CD8-positive, alpha-beta memory T cell (primary cell): ENCODE results near the gene PRRX2. TPM values are rescaled to one million over a fixed set of nuclear protein-coding genes. Genes with fewer than 3 reads are reported as not detected.
"Not testable (repeated sequence)": the region's sequence is repeated elsewhere in the genome, so short reads cannot be mapped to it uniquely, and the experiment has no call there.

Source experiments
- CTCF ChIA-PET: fragments of 350-600 bp; sonication (Branson Sonifier 250); formaldehyde crosslinking; loops from one replicate; lab custom pipeline; 2021; ENCODE audit warnings: antibody characterized with exemption; lab: Charles Lee
- POLR2A ChIA-PET: fragments of 350-600 bp; sonication (Branson Sonifier 250); formaldehyde crosslinking; loops from one replicate; lab custom pipeline; 2021; ENCODE audit warnings: antibody characterized with exemption; lab: Charles Lee
- DNase-seq, 5 donors: peaks; one replicate each; pipeline versions ENCODE4 v3.0.0 to v3.0.0-alpha.2; 2020 to 2022; ENCODE audit warnings: mixed read lengths in 1 of 5
- H3K27ac ChIP-seq: one replicate; pipeline ENCODE4 v1.7.0; 2013; ENCODE audit warnings: low read depth, mild to moderate bottlenecking, low read length, moderate library complexity
- H3K27me3 ChIP-seq: 2 replicates; pipeline ENCODE4 v1.7.0; 2013; ENCODE audit warnings: low read length, mild to moderate bottlenecking; ENCODE audit not compliant: insufficient read depth, poor library complexity, severe bottlenecking
- H3K36me3 ChIP-seq: 2 replicates; pipeline ENCODE4 v1.7.0; 2013; ENCODE audit warnings: mild to moderate bottlenecking, low read length, moderate library complexity; ENCODE audit not compliant: insufficient read depth
- H3K4me1 ChIP-seq: 2 replicates; pipeline ENCODE4 v1.7.0; 2013; ENCODE audit warnings: mild to moderate bottlenecking, low read length, moderate library complexity; ENCODE audit not compliant: insufficient read depth
- H3K4me3 ChIP-seq: 2 replicates; pipeline ENCODE4 v1.7.0; 2013; ENCODE audit warnings: mild to moderate bottlenecking, low read length
- H3K9me3 ChIP-seq: 2 replicates; pipeline ENCODE4 v1.7.0; 2013; ENCODE audit warnings: mild to moderate bottlenecking, low read length
- H3K27ac Mint-ChIP-seq, 8 donors: one replicate each; pipeline ENCODE4 v1.8.0; 2020 to 2021; ENCODE audit warnings: mixed read lengths in 8 of 8, mild to moderate bottlenecking in 6 of 8, inconsistent platforms in 3 of 8, moderate library complexity in 3 of 8
- H3K27me3 Mint-ChIP-seq, 2 donors: one replicate each; pipeline ENCODE4 v1.8.0; 2020 to 2021; ENCODE audit warnings: mixed read lengths in 2 of 2, mild to moderate bottlenecking in 1 of 2, moderate library complexity in 1 of 2
- H3K36me3 Mint-ChIP-seq, 3 donors: one replicate each; pipeline ENCODE4 v1.8.0; 2020 to 2021; ENCODE audit warnings: mixed read lengths in 3 of 3, inconsistent platforms in 1 of 3, mild to moderate bottlenecking in 1 of 3
- H3K4me1 Mint-ChIP-seq, 3 donors: one replicate each; pipeline ENCODE4 v1.8.0; 2020 to 2021; ENCODE audit warnings: mixed read lengths in 3 of 3, inconsistent platforms in 1 of 3, mild to moderate bottlenecking in 1 of 3
- H3K4me3 Mint-ChIP-seq, 7 donors: one replicate each; pipeline ENCODE4 v1.8.0; 2020 to 2021; ENCODE audit warnings: mixed read lengths in 7 of 7, mild to moderate bottlenecking in 6 of 7, moderate library complexity in 4 of 7, inconsistent platforms in 2 of 7
- H3K9me3 Mint-ChIP-seq, 5 donors: one replicate each; pipeline ENCODE4 v1.8.0; 2020 to 2022; ENCODE audit warnings: mixed read lengths in 5 of 5, mild to moderate bottlenecking in 3 of 5, moderate library complexity in 2 of 5, inconsistent platforms in 1 of 5
- polyA plus RNA-seq: library from polyadenylated mRNA; unstranded; fragments of 300-500 nt; fragmentation: Illumina TruSeq; gene quantifications from one replicate; pipeline ENCODE4 v1.2.3, GENCODE V29; 2021
- total RNA-seq, 2 experiments: library from RNA; stranded (reverse); gene quantifications; one replicate each; pipeline ENCODE4 v1.2.3, GENCODE V29; 2021

PRRX2 gene
- total and polyA plus RNA-seq, 3 experiments from 2014 or later, result 0.35 to 0.66 TPM; not detected in 1

- H3K4me3 ChIP-seq, H3K27me3 ChIP-seq, POLR2A ChIA-PET, H3K4me3 Mint-ChIP-seq, DNase-seq, H3K9me3 ChIP-seq, H3K36me3 Mint-ChIP-seq, H3K27ac ChIP-seq, H3K36me3 ChIP-seq, H3K4me1 ChIP-seq, H3K27ac Mint-ChIP-seq, H3K9me3 Mint-ChIP-seq, H3K4me1 Mint-ChIP-seq: not testable (repeated sequence)
- CTCF ChIA-PET, result interaction anchor here (1.1 kb wide), 2 partner anchors 11 to 42 kb away, joined by 3 to 6 read pairs; no protein-coding TSS in a partner anchor
- H3K27me3 Mint-ChIP-seq, result peaks cover 2 to 11% of the 10 kb centered on the region in 2 donors
Observed at GRCh38 chr9:129749052-129749451, 83.6 kb downstream of the PRRX2 start.

DNA sequence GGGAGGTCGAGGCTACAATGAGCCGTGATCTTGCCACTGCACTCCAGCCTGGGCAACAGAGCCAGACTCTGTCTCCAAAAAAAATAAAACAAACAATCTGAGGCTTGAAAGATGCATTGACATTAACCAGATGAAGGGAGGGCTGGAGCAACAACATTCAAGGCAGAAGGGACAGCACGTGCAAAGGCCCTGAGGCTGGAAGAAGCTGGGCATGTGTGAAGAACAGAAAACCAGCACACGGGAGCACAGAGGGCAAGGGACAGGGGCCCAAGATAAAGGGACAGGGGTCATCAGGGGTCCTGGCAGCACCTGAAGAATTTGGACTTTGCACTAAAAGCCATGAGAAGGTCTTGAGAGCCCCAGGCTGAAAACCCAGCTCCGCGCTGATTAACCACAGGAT is 84.1 kb downstream of the PRRX2 start:
- DNase-seq, result no peak
- POLR2A ChIA-PET, result no interaction called here
- CTCF ChIA-PET, result interaction anchor here (1.1 kb wide), 2 partner anchors 12 to 42 kb away, joined by 3 to 6 read pairs; no protein-coding TSS in a partner anchor
- peaks cover 2 to 12% of the 10 kb centered on the region in 2 donors for H3K27me3 Mint-ChIP-seq
- Histone ChIP-seq H3K4me1 (peaks cover 6% of the 10 kb centered on the region), H3K27me3 (no peaks in the 10 kb centered on the region), H3K36me3 (no peaks in the 10 kb centered on the region), H3K27ac (no peak overlapping the region), H3K4me3 (no peak overlapping the region), H3K9me3 (no peaks in the 10 kb centered on the region)
- no peak overlapping the region for H3K4me3 Mint-ChIP-seq
- no peaks in the 10 kb centered on the region for H3K9me3 Mint-ChIP-seq
- peaks cover 0 to 9% (median 2%) of the 10 kb centered on the region in 3 donors for H3K4me1 Mint-ChIP-seq
- no peaks in the 10 kb centered on the region for H3K36me3 Mint-ChIP-seq
- H3K27ac Mint-ChIP-seq, result no peak overlapping the region

DNA sequence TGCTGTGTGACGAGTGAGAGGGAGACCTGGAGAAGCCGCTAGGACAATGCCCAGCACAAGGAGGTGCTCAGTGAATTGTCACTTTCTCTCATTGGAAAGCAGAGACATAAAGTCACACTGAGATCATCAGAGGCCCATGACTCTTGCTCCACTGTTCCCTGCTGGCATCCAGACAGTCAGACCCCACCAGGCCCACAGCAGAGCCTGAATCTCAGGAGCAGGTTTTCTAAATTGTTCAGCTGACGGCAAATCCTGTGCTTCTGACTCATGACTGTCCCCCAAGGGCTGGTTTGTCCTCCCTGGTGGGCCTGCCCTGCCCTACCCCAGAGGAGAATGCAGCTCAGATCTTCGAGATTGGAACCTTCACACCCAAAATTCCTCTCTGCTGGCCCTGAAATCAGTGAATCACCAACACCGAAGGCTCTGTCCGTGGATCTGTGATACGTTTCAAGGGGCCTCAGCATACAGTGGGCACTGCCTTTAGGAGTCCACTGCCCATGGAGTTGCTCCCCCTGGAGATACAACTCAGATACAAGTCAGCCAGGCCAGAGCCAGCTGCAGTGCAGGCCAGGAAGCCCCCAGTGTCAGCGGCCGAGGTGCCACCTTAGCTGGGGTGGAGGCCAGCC is 84.7 kb downstream of the PRRX2 start:
- H3K9me3 ChIP-seq, result no peaks in the 10 kb centered on the region
- peaks cover 0 to 9% (median 2%) of the 10 kb centered on the region in 3 donors for H3K4me1 Mint-ChIP-seq
- POLR2A ChIA-PET, result no interaction called here
- no peak overlapping the region for H3K4me3 ChIP-seq
- no peak overlapping the region for H3K27ac ChIP-seq
- H3K36me3 ChIP-seq, result no peaks in the 10 kb centered on the region
- no peak for DNase-seq
- H3K27ac Mint-ChIP-seq, result no peak overlapping the region
- H3K4me3 Mint-ChIP-seq, result no peak overlapping the region
- H3K4me1 ChIP-seq, result peaks cover 6% of the 10 kb centered on the region
- peaks cover 4 to 12% of the 10 kb centered on the region in 2 donors for H3K27me3 Mint-ChIP-seq
- H3K36me3 Mint-ChIP-seq, result no peaks in the 10 kb centered on the region
- H3K9me3 Mint-ChIP-seq, result no peaks in the 10 kb centered on the region
- CTCF ChIA-PET, result interaction anchor here (1.1 kb wide), 1 partner anchor 12 kb away, joined by 6 read pairs; no protein-coding TSS in a partner anchor
- no peaks in the 10 kb centered on the region for H3K27me3 ChIP-seq

DNA sequence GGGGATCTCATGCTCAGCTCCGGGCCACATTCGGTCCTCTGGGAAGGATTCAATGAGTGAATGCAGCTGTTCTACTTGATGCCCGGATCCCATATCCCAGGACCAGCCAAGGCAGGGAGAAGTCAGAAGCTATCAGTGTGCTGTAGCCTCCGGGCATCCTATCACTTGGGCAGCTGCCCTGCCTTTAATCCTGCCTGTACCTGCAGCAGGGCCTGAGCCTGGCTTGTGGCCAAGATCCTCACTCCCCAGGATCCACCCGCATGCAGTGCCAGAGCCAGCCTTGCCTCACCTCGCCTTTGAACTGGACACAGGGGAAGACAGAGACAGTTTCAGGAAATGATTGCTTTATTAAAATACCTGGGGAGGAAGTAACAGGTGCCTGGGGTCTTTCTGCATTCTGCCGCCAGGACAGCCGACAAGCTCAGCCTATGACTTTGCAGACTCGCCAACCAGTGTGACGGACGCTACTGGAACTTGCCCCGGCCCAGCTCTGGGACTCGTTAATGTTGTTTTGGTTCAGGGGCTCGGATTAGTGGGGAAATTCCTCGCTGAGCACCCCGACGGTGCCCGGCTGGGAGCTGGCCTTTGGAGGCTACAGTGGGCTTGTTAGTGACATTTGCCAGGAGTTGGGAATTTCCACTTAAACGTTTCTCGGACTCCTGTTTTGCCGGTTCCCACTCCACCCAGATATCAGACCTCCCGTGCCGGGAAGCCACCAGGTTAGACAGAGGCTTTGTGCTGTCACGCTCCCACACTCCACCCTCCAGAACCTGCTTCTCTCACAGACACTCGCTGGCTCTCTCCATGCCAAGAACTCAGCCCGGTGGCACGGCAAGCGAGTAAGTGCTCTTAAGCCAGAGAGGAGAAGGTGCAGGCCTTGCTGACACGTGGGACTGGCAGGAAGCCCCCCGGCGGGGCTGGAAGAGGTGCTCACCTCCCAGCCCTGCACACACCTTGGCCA is 86.7 kb downstream of the PRRX2 start:
- DNase-seq, result no peak
- Mint-ChIP-seq H3K27ac (no peak overlapping the region), H3K9me3 (no peaks in the 10 kb centered on the region), H3K4me1 (peaks cover 3 to 13% (median 4%) of the 10 kb centered on the region in 3 donors), H3K36me3 (no peaks in the 10 kb centered on the region), H3K27me3 (peaks cover 4 to 12% of the 10 kb centered on the region in 2 donors), H3K4me3 (peak overlapping the region in 1 of 7 donors; percentile 41)
- no peak overlapping the region for H3K4me3 ChIP-seq
- no peak overlapping the region for H3K27ac ChIP-seq
- ChIA-PET CTCF (interaction anchor here (1.4 to 1.8 kb wide), 2 partner anchors 10 to 14 kb away, joined by 4 to 6 read pairs; no protein-coding TSS in a partner anchor), POLR2A (no interaction called here)
- no peaks in the 10 kb centered on the region for H3K9me3 ChIP-seq
- H3K27me3 ChIP-seq, result no peaks in the 10 kb centered on the region
- peaks cover 8% of the 10 kb centered on the region for H3K4me1 ChIP-seq
- H3K36me3 ChIP-seq, result no peaks in the 10 kb centered on the region

GRCh38 chr9:129752900-129753729 is 87.7 kb downstream of the PRRX2 start, which contains the start of gene PTGES:
PTGES (minus strand) TSS chr9:129753042; CDS start chr9:129753012, 30 bp downstream.
- Histone ChIP-seq H3K4me1 (peaks cover 11% of the 10 kb centered on the region), H3K4me3 (no peak within 1 kb of the TSS), H3K27ac (no peak within 1 kb of the TSS), H3K9me3 (no peaks in the 10 kb centered on the region), H3K36me3 (no peaks in the 10 kb centered on the region), H3K27me3 (no peaks in the 10 kb centered on the region)
- peak in 2 of 5 donors; percentile 49 to 53 for DNase-seq
- POLR2A ChIA-PET, result no interaction called here
- Mint-ChIP-seq H3K4me1 (peaks cover 7 to 14% (median 7%) of the 10 kb centered on the region in 3 donors), H3K27me3 (peaks cover 4 to 14% of the 10 kb centered on the region in 2 donors), H3K27ac (peak within 1 kb of the TSS in 1 of 8 donors; percentile 2), H3K9me3 (no peaks in the 10 kb centered on the region), H3K4me3 (peak within 1 kb of the TSS in 1 of 7 donors; percentile 41), H3K36me3 (no peaks in the 10 kb centered on the region)
- CTCF ChIA-PET, result interaction anchor here (1.4 to 1.8 kb wide), 2 partner anchors 11 to 15 kb away, joined by 4 to 6 read pairs; no protein-coding TSS in a partner anchor

DNA sequence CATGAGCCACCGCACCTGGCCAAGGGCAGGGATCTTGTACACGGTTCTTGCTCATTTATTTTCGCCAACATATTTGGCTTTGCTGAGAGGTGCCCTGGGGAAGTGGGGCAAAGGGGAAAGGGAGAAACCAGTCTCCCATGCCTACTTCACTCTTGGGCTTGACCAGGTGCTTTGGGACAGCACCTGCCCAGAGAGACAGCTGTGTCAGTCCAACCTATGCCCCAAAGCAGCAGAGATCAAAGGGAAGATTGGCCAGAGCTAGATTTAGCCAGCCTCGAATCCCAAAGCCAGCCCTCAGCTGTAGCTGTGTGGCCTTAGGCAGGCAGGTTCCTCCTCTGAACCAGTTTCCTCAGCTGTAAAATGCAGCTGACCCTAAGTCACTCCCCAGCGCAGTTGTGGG is 89.7 kb downstream of the PRRX2 start:
- H3K9me3 ChIP-seq, result no peaks in the 10 kb centered on the region
- H3K36me3 Mint-ChIP-seq, result no peaks in the 10 kb centered on the region
- H3K27me3 Mint-ChIP-seq, result peaks cover 7 to 16% of the 10 kb centered on the region in 2 donors

DNA sequence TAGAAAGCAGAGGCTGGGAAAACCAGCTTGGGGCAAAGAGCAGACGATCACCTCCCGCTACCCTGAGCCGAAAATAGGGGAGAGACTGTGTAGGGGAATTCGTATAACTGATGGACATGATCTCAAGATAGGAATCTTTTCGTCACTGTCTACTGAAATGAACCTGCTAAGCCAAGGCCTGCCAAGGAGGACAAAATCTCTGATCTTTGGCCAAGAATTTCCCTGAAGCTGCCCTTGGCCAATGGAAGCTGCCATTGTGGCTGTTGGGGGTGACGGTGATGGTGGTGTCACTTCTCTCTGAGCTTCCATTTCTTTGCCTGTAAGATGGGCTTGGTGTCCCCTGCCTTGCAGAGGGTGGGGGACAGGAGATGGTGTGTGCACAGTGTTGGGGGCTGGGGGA is 90.7 kb downstream of the PRRX2 start:
- Histone ChIP-seq H3K27ac (no peak overlapping the region), H3K27me3 (no peaks in the 10 kb centered on the region), H3K9me3 (no peaks in the 10 kb centered on the region), H3K36me3 (no peaks in the 10 kb centered on the region), H3K4me1 (peaks cover 11% of the 10 kb centered on the region), H3K4me3 (no peak overlapping the region)
- H3K27me3 Mint-ChIP-seq, result peaks cover 7 to 18% of the 10 kb centered on the region in 2 donors
- no peak for DNase-seq
- ChIA-PET CTCF (interaction anchor here (2.1 kb wide), 1 partner anchor 18 kb away, joined by 7 read pairs; no protein-coding TSS in a partner anchor), POLR2A (no interaction called here)
- no peak overlapping the region for H3K4me3 Mint-ChIP-seq
- H3K36me3 Mint-ChIP-seq, result no peaks in the 10 kb centered on the region
- peaks cover 8 to 14% (median 10%) of the 10 kb centered on the region in 3 donors for H3K4me1 Mint-ChIP-seq
- peak overlapping the region in 1 of 8 donors; percentile 47 for H3K27ac Mint-ChIP-seq
- H3K9me3 Mint-ChIP-seq, result no peaks in the 10 kb centered on the region

More for the DNA sequence above, 89.7 kb downstream of the PRRX2 start:
- H3K4me3 Mint-ChIP-seq, result peak overlapping the region in 1 of 7 donors; percentile 59
- Histone ChIP-seq H3K27ac (no peak overlapping the region), H3K27me3 (no peaks in the 10 kb centered on the region), H3K36me3 (no peaks in the 10 kb centered on the region), H3K4me1 (peaks cover 11% of the 10 kb centered on the region), H3K4me3 (no peak overlapping the region)
- H3K27ac Mint-ChIP-seq, result no peak overlapping the region
- DNase-seq, result no peak
- CTCF ChIA-PET, result interaction anchor here (2.1 kb wide), 1 partner anchor 17 kb away, joined by 7 read pairs; no protein-coding TSS in a partner anchor
- peaks cover 8 to 14% (median 10%) of the 10 kb centered on the region in 3 donors for H3K4me1 Mint-ChIP-seq
- no peaks in the 10 kb centered on the region for H3K9me3 Mint-ChIP-seq
- POLR2A ChIA-PET, result no interaction called here
